ENCODE results near the gene CEP112.

DNA sequence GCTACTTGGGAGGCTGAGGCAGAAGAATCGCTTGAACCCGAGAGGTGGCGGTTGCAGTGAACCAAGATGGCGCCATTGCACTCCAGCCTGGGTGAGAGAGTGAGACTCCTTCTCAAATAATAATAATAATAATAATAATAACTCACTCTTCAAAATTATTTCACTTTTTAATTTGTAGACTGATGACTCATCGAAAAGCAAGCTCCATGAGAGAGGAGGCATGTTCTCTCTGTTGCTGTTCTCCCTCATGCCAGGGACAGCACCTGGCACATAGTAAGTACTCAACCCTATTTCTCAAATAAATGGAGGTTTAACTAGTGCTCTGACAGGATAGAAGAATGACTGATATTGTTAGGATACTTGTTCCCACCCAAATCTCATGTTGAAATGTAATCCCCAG is 265.3 kb downstream of the CEP112 start:
- TF ChIP-seq, protein P1, sequence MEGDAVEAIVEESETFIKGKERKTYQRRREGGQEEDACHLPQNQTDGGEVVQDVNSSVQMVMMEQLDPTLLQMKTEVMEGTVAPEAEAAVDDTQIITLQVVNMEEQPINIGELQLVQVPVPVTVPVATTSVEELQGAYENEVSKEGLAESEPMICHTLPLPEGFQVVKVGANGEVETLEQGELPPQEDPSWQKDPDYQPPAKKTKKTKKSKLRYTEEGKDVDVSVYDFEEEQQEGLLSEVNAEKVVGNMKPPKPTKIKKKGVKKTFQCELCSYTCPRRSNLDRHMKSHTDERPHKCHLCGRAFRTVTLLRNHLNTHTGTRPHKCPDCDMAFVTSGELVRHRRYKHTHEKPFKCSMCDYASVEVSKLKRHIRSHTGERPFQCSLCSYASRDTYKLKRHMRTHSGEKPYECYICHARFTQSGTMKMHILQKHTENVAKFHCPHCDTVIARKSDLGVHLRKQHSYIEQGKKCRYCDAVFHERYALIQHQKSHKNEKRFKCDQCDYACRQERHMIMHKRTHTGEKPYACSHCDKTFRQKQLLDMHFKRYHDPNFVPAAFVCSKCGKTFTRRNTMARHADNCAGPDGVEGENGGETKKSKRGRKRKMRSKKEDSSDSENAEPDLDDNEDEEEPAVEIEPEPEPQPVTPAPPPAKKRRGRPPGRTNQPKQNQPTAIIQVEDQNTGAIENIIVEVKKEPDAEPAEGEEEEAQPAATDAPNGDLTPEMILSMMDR (IDR thresholded peaks at IDR 0.05; ENCODE audit: insufficient read depth, low read depth, low read length): no peak
- no peak for TF ChIP-seq EZH2 (IDR thresholded peaks at IDR 0.05; ENCODE audit: insufficient read depth, low read length)

All from astrocyte (in vitro differentiated cells and primary cell).